Activated CD8-positive, alpha-beta T cell treated with anti-CD3 and anti-CD28 coated beads for 36 hours (primary cell): ENCODE measurements around the gene TRAFD1. TPM values are rescaled to one million over a fixed set of nuclear protein-coding genes. Genes with fewer than 3 reads are reported as not detected.

Experiments
- ATAC-seq: fragments of 200-7000 bp; cut with Tn5 transposase; one replicate; pipeline ENCODE4 v1.10.0; 2021; ENCODE audit warnings: mild to moderate bottlenecking, moderate library complexity
- CTCF ChIA-PET: fragments of 350-600 bp; sonication (Branson Sonifier 250); formaldehyde crosslinking; loops from one replicate; lab custom pipeline; 2021; ENCODE audit warnings: antibody characterized with exemption; lab: Charles Lee
- POLR2A ChIA-PET: fragments of 350-600 bp; sonication (Branson Sonifier 250); formaldehyde crosslinking; loops from one replicate; lab custom pipeline; 2021; ENCODE audit warnings: antibody characterized with exemption; lab: Charles Lee
- DNase-seq: peaks from one replicate; pipeline ENCODE4 v3.0.0-alpha.2; 2020
- H3K27ac Mint-ChIP-seq: one replicate; pipeline ENCODE4 v1.8.0; 2021; ENCODE audit warnings: mild to moderate bottlenecking, mixed read lengths
- H3K27me3 Mint-ChIP-seq: one replicate; pipeline ENCODE4 v1.8.0; 2021; ENCODE audit warnings: mixed read lengths
- H3K36me3 Mint-ChIP-seq: one replicate; pipeline ENCODE4 v1.8.0; 2021; ENCODE audit warnings: low read depth, mixed read lengths
- H3K4me1 Mint-ChIP-seq: one replicate; pipeline ENCODE4 v1.8.0; 2021; ENCODE audit warnings: low read depth, mixed read lengths
- H3K4me3 Mint-ChIP-seq: one replicate; pipeline ENCODE4 v1.8.0; 2021; ENCODE audit warnings: mild to moderate bottlenecking, moderate library complexity, mixed read lengths
- H3K9me3 Mint-ChIP-seq: one replicate; pipeline ENCODE4 v1.8.0; 2021; ENCODE audit warnings: mixed read lengths
- CTCF ChIP-seq: fragments of 200-600 bp; IDR thresholded peaks from one replicate; pipeline ENCODE4 v1.8.0; 2022; ENCODE audit warnings: antibody characterized with exemption, mild to moderate bottlenecking
- intact Hi-C: fragments of 100-400 bp; cut with micrococcal nuclease; formaldehyde crosslinking; loops from one replicate; pipeline ENCODE4 v1.10.0; 2022
- total RNA-seq, 2 experiments: library from RNA; stranded (reverse); gene quantifications; one replicate each; pipeline ENCODE4 v1.2.3, GENCODE V29; 2021

The TRAFD1 gene
- total RNA-seq, 2 experiments from 2014 or later = 34.6 to 35.8 TPM

- Mint-ChIP-seq H3K27ac (no peak overlapping the region), H3K4me3 (no peak overlapping the region), H3K27me3 (no peaks in the 10 kb centered on the region), H3K9me3 (peaks cover 40% of the 10 kb centered on the region), H3K36me3 (peaks cover 67% of the 10 kb centered on the region), H3K4me1 (peaks cover 18% of the 10 kb centered on the region)
- CTCF ChIA-PET = no interaction called here
- POLR2A ChIA-PET = interaction anchor here (1.8 kb wide), 1 partner anchor 11 kb away, joined by 4 read pairs; no protein-coding TSS in a partner anchor
- intact Hi-C loops = no loop called here
- ATAC-seq (no peak), DNase-seq (no peak)
- no peak for TF ChIP-seq CTCF
Observed at GRCh38 chr12:112160611-112161010, 35.3 kb downstream of the TRAFD1 start.

GRCh38 chr12:112161711-112162110 lies 36.4 kb downstream of the TRAFD1 start:
- Mint-ChIP-seq H3K27me3 (no peaks in the 10 kb centered on the region), H3K4me1 (peaks cover 18% of the 10 kb centered on the region), H3K4me3 (no peak overlapping the region), H3K36me3 (peaks cover 56% of the 10 kb centered on the region), H3K27ac (no peak overlapping the region), H3K9me3 (peaks cover 30% of the 10 kb centered on the region)
- ChIA-PET POLR2A (interaction anchor here (0.8 to 1.8 kb wide), 3 partner anchors 9 to 81 kb away, joined by 3 to 4 read pairs (median 3); no protein-coding TSS in a partner anchor), CTCF (no interaction called here)
- ATAC-seq (no peak), DNase-seq (no peak)
- intact Hi-C loops = no loop called here
- TF ChIP-seq CTCF = no peak

- no peak overlapping the region for H3K4me3 Mint-ChIP-seq
- H3K4me1 Mint-ChIP-seq = peaks cover 18% of the 10 kb centered on the region
- no peak for TF ChIP-seq CTCF
- no peak overlapping the region for H3K27ac Mint-ChIP-seq
- H3K36me3 Mint-ChIP-seq = peaks cover 50% of the 10 kb centered on the region
- POLR2A ChIA-PET = interaction anchor here (0.8 to 1.8 kb wide), 3 partner anchors 9 to 81 kb away, joined by 3 to 4 read pairs (median 3); no protein-coding TSS in a partner anchor
- ATAC-seq (no peak), DNase-seq (no peak)
- intact Hi-C loops = no loop called here
- peaks cover 25% of the 10 kb centered on the region for H3K9me3 Mint-ChIP-seq
- no peaks in the 10 kb centered on the region for H3K27me3 Mint-ChIP-seq
- CTCF ChIA-PET = no interaction called here
Observed at GRCh38 chr12:112162241-112162790, 37.0 kb downstream of the TRAFD1 start.

GRCh38 chr12:112163056-112163455 lies 37.7 kb downstream of the TRAFD1 start:
- no peak for TF ChIP-seq CTCF
- ATAC-seq (no peak), DNase-seq (no peak)
- POLR2A ChIA-PET = no interaction called here
- CTCF ChIA-PET = no interaction called here
- H3K27ac Mint-ChIP-seq = no peak overlapping the region
- H3K4me1 Mint-ChIP-seq = peaks cover 14% of the 10 kb centered on the region
- no peak overlapping the region for H3K4me3 Mint-ChIP-seq
- intact Hi-C loops = no loop called here
- peaks cover 43% of the 10 kb centered on the region for H3K36me3 Mint-ChIP-seq
- peaks cover 18% of the 10 kb centered on the region for H3K9me3 Mint-ChIP-seq
- H3K27me3 Mint-ChIP-seq = no peaks in the 10 kb centered on the region

- ATAC-seq (no peak), DNase-seq (no peak)
- Mint-ChIP-seq H3K27me3 (no peaks in the 10 kb centered on the region), H3K27ac (no peak overlapping the region), H3K9me3 (peaks cover 13% of the 10 kb centered on the region), H3K4me3 (no peak overlapping the region), H3K36me3 (peaks cover 38% of the 10 kb centered on the region), H3K4me1 (peaks cover 9% of the 10 kb centered on the region)
- ChIA-PET CTCF (no interaction called here), POLR2A (interaction anchor here (0.6 kb wide), 2 partner anchors 56 to 63 kb away, joined by 3 read pairs; no protein-coding TSS in a partner anchor)
- intact Hi-C loops = no loop called here
- no peak for TF ChIP-seq CTCF
Observed at GRCh38 chr12:112163471-112163991, 38.2 kb downstream of the TRAFD1 start.
